Stimulated activated CD8-positive, alpha-beta memory T cell treated with anti-CD3 and anti-CD28 coated beads, Interleukin-7, amount 100 ng/mL, for 24 hours (primary cell): Measurements from ENCODE around the gene IQSEC3.

Experiments used
- DNase-seq: peaks from one replicate; pipeline ENCODE4 v3.0.0-alpha.2; 2020; ENCODE audit warnings: low read depth

The IQSEC3 gene

GRCh38 chr12:163406-163986 lies 96.9 kb downstream of the IQSEC3 start:
- no peak for DNase-seq

- no peak for DNase-seq
These were observed 97.6 kb downstream of the IQSEC3 start for GRCh38 chr12:164207-164606.

GRCh38 chr12:165862-166368 lies 99.3 kb downstream of the IQSEC3 start:
- no peak for DNase-seq

- no peak for DNase-seq
These were observed 100.0 kb downstream of the IQSEC3 start for GRCh38 chr12:166425-167075.

GRCh38 chr12:167959-168600 lies 101.5 kb downstream of the IQSEC3 start:
- no peak for DNase-seq

GRCh38 chr12:168763-169525 lies 102.4 kb downstream of the IQSEC3 start:
- no peak for DNase-seq

- no peak for DNase-seq
These were observed 103.2 kb downstream of the IQSEC3 start for GRCh38 chr12:169528-170370.

- no peak for DNase-seq
These were observed 104.0 kb downstream of the IQSEC3 start for GRCh38 chr12:170371-171225.

- no peak for DNase-seq
These were observed 104.7 kb downstream of the IQSEC3 start for GRCh38 chr12:171276-171675.

- no peak for DNase-seq
These were observed 105.4 kb downstream of the IQSEC3 start for GRCh38 chr12:171743-172676.

GRCh38 chr12:172732-173161 lies 106.2 kb downstream of the IQSEC3 start:
- no peak for DNase-seq

GRCh38 chr12:174124-174523 lies 107.6 kb downstream of the IQSEC3 start:
- no peak for DNase-seq

GRCh38 chr12:174596-174995 lies 108.0 kb downstream of the IQSEC3 start:
- no peak for DNase-seq

GRCh38 chr12:175250-175649 lies 108.7 kb downstream of the IQSEC3 start:
- DNase-seq = no peak

GRCh38 chr12:175759-176158 lies 109.2 kb downstream of the IQSEC3 start:
- no peak for DNase-seq

GRCh38 chr12:176321-177181 lies 110.0 kb downstream of the IQSEC3 start:
- DNase-seq = no peak

GRCh38 chr12:177336-177979 lies 110.9 kb downstream of the IQSEC3 start:
- DNase-seq = no peak
